Sigmoid colon (tissue), 4 donors: ENCODE measurements around the gene TPST1.

ENCODE experiments used
- EP300 ChIP-seq, 4 donors: sonication (generic); formaldehyde crosslinking; IDR thresholded peaks; one replicate each; pipeline ENCODE4 v1.6.1; 2017; ENCODE audit warnings: antibody characterized with exemption in 4 of 4
- POLR2A ChIP-seq, 2 donors: fragments of 450-650 bp; IDR thresholded peaks; one replicate each; pipeline ENCODE4 v1.6.1; 2016; ENCODE audit warnings: antibody characterized with exemption in 2 of 2, mild to moderate bottlenecking in 2 of 2, moderate library complexity in 2 of 2
- TF ChIP-seq, protein P1 (sequence below), 4 experiments: fragments of 450-650 bp in 3 of 4; fragments of 200-600 bp in 1 of 4; IDR thresholded peaks; one replicate each; pipeline ENCODE4 v1.5.1; 2016 to 2019; ENCODE audit warnings: antibody characterized with exemption in 4 of 4, mild to moderate bottlenecking in 3 of 4, moderate library complexity in 2 of 4

DNA sequence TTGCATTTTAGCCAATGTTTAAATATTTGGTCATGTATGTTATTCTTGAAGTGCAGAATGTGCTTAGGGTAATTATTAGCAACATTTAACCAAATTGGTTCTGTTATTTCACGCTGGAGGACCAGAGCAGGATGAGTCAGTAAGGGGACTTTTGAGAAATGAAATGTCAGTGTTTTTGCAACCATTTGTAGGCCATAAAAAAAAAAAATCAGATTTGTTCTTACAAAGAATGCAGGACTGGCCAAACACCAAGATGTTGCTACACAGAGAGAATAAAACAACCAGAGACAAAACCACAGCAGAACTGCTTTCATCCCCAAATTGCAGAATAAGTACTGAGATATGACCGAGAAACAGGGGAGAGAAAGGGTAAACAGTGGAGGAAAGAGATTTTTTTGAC lies 62.1 kb downstream of the TPST1 start:
- no peak for TF ChIP-seq EP300 (IDR thresholded peaks at IDR 0.05)
- TF ChIP-seq, protein P1, sequence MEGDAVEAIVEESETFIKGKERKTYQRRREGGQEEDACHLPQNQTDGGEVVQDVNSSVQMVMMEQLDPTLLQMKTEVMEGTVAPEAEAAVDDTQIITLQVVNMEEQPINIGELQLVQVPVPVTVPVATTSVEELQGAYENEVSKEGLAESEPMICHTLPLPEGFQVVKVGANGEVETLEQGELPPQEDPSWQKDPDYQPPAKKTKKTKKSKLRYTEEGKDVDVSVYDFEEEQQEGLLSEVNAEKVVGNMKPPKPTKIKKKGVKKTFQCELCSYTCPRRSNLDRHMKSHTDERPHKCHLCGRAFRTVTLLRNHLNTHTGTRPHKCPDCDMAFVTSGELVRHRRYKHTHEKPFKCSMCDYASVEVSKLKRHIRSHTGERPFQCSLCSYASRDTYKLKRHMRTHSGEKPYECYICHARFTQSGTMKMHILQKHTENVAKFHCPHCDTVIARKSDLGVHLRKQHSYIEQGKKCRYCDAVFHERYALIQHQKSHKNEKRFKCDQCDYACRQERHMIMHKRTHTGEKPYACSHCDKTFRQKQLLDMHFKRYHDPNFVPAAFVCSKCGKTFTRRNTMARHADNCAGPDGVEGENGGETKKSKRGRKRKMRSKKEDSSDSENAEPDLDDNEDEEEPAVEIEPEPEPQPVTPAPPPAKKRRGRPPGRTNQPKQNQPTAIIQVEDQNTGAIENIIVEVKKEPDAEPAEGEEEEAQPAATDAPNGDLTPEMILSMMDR (IDR thresholded peaks at IDR 0.05), result no peak
- no peak for TF ChIP-seq POLR2A (IDR thresholded peaks at IDR 0.05)
